GM13977 (cell line): ENCODE measurements around the gene LAMA3.

Experiments
- DNase-seq: peaks from one replicate; pipeline ENCODE4 v3.0.0; 2012; ENCODE audit warnings: low spot score
- in situ Hi-C: fragments of 300-500 bp; cut with MboI; formaldehyde crosslinking; loops from one replicate; pipeline ENCODE4 v1.12.0; 2022; ENCODE audit warnings: low sequenced_read_pairs, low pct_unique_long_range_greater_than_20kb, mixed read lengths, inconsistent platforms; ENCODE audit not compliant: unreplicated experiment
- TF ChIP-seq, protein P1 (sequence below): IDR thresholded peaks from 2 replicates; pipeline ENCODE4 v1.5.1; 2012; ENCODE audit warnings: mild to moderate bottlenecking, control low read depth; ENCODE audit not compliant: insufficient read depth; ENCODE audit errors: extremely low read depth, missing control alignments

The LAMA3 gene

DNA sequence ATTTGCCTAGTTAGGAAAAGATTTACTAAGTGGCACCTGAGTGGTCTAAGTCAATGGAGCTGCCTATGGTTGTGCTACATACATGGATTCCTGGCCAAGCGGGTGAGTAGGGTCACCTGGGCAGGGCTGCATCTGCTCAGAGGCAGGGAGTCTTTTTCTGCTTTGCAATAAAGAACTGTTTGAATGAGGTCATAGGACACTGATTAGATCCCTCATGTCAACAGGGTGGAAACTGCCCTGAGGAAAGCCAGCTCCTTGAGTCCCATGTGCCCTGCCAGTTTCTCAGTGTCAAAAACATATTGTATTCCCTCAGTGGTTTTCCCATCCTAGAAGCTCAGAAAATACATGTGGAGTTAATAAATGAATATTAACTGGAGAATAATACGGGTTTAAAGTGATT, 4.6 kb downstream of the LAMA3 start:
- TF ChIP-seq, protein P1, sequence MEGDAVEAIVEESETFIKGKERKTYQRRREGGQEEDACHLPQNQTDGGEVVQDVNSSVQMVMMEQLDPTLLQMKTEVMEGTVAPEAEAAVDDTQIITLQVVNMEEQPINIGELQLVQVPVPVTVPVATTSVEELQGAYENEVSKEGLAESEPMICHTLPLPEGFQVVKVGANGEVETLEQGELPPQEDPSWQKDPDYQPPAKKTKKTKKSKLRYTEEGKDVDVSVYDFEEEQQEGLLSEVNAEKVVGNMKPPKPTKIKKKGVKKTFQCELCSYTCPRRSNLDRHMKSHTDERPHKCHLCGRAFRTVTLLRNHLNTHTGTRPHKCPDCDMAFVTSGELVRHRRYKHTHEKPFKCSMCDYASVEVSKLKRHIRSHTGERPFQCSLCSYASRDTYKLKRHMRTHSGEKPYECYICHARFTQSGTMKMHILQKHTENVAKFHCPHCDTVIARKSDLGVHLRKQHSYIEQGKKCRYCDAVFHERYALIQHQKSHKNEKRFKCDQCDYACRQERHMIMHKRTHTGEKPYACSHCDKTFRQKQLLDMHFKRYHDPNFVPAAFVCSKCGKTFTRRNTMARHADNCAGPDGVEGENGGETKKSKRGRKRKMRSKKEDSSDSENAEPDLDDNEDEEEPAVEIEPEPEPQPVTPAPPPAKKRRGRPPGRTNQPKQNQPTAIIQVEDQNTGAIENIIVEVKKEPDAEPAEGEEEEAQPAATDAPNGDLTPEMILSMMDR, result no peak
- in situ Hi-C loops, result no loop called here
- no peak for DNase-seq

DNA sequence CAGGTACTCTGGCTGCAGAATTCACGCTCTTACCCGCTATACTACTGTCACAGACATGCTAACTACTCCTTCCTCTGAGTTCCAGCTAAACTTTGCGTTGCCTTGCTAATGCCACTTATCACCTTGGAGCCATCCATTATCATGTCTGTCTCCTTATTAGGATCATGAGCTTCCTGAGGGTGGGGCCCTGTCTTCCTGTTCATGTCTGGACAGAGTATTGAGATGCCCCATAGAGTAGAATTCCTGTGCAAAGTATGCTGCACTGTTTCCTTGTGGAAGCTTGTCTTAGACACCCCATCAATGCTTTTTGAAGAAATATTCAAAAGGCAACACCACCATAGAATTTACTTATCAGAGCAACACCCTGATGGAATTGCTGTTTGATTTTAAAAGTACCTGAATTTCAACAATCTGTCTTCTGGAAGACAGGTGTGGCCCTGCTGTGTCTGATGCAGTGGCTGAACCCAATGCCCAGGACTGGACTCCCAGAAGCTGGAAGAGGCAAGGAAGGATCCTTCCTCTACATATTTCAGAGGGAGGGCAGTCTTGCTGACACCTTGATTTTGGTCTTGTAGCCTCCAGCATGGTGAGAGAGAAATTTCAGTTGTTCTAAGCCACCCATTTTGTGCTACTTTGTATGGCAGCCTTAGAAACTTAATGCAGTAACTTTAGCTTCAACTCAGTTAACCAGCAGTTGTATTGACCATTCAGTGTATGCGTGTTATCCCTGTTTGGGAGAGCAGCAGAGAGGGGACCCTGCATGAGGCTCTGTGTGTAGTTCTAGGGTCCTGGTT, 5.6 kb downstream of the LAMA3 start:
- DNase-seq, result no peak
- TF ChIP-seq, protein P1, result no peak
- in situ Hi-C loops, result no loop called here

DNA sequence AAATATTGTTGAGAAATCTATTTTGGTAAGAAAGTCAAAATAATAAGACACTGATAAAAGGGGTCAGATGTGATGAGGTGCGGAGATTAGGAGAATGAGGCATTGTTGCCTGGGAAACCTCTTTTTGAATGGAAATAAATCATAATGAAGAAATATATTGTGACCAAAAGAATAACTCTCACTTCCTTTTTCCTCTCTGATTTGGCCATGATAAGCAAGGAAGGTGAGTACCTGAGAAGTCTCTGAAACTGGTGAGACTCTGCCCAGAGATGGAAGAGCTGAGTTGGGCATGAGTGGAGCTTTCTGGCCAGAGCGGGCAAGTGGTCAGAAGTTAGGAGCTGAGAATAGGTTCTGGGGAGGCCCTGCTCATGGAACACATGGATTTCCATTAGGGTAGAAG, 11.8 kb downstream of the LAMA3 start:
- in situ Hi-C loops, result no loop called here
- DNase-seq, result no peak
- TF ChIP-seq, protein P1, result no peak

DNA sequence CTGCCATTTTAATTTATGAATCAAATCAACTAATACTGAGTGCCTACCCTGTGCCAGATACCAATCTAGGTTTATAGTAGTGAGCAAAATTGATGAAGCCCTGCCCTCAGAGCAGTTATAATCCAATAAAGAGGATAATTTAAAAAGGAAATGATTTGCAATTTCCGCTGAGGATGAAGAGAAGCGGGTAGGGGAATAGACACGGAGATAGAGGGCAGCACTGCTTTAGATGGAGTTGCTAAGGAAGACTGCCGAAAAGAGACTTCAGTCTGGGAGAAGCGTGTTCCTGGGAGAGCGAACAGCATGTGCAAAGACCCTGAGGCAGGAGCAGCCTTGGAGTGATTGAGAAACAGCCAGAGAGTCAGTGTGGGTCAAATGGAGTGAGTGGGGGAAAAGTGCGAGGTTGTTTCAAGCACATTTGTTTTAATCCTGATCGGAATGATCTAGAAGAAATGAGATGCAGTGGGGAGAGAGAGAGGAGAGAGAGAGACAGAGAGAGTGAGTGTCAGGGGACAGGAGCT, 12.4 kb downstream of the LAMA3 start:
- DNase-seq, result no peak
- in situ Hi-C loops, result no loop called here
- TF ChIP-seq, protein P1, result no peak

DNA sequence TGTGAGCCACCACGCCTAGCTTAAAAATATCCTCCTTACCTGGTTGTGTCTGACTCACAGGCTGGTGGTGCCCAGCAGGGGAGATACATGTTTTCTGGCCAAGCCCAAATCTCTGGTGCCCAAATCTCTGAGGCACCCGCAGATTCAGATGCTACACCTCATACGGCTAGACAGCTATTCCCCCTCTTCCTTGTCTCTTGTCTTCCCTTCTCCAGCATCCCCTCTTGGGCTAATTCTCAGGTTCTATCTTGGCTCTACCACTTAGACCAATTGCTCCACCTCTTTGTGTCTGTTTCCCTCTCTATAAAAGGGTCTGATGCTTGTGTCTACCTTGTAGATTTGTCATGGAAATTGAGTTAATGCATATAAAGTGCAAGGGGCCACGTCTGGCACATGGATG, 13.4 kb downstream of the LAMA3 start:
- in situ Hi-C loops, result no loop called here
- no peak for DNase-seq
- TF ChIP-seq, protein P1, result no peak

DNA sequence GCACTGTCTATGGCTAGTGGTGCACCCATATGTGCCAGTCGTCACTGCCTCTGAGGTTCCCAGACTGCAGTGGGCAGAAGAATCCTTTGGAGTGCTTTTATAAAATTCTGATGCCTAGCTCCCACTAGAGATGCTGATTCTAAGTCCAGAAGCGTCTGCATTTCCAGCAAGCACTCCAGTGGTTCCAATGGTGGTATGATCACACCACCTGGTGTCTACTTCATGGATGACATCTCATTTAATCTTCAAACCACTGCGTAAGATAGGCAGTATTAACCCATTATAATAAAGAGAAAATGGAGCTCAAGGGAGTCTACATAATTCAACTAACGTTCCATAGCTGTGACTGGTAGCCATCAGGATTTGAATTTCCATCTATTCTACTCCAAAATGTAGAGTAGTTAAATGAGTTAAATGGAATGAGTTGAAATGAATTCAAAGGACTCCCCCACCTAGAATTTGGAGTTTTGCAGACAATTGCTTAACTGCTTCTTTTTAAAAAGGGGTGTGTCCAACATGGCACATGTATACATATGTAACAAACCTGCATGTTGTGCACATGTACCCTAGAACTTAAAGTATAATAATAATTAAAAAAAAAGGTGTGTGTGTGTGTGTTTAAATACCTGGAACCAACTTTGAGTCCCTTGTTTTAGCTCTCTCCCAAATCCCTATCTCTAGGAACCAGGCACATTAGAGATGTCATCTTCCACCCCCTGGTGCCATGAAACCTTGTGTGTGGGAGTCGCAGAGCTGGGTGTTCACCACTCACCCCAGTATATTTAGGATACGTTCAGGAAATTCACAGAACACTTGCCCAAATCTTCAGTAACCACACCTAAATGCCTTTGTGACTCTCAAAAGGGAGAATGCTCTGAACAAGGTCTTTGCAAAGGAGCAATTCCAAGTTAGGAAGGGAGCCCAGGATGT, 14.1 kb downstream of the LAMA3 start:
- TF ChIP-seq, protein P1, result peak; percentile 41

More for the DNA sequence above, 14.1 kb downstream of the LAMA3 start:
- DNase-seq, result peak; percentile 52
- in situ Hi-C loops, result no loop called here
